T47D (cell line): ENCODE measurements around the gene POU1F1.

ENCODE experiments used
- DNase-seq, 2 experiments: peaks; one replicate each; pipeline versions ENCODE4 v3.0.0 to v3.0.0-alpha.2; 2011 to 2012; ENCODE audit warnings: low read depth in 1 of 2, low spot score in 1 of 2
- JUND ChIP-seq: IDR thresholded peaks from 2 replicates; pipeline ENCODE4 v1.6.1; 2012; ENCODE audit warnings: low read depth
- in situ Hi-C: cut with HindIII; loops from 2 replicates; pipeline ENCODE4 v1.10.0; 2016; ENCODE audit warnings: low sequenced_read_pairs, low pct_unique_long_range_greater_than_20kb

The POU1F1 gene

DNA sequence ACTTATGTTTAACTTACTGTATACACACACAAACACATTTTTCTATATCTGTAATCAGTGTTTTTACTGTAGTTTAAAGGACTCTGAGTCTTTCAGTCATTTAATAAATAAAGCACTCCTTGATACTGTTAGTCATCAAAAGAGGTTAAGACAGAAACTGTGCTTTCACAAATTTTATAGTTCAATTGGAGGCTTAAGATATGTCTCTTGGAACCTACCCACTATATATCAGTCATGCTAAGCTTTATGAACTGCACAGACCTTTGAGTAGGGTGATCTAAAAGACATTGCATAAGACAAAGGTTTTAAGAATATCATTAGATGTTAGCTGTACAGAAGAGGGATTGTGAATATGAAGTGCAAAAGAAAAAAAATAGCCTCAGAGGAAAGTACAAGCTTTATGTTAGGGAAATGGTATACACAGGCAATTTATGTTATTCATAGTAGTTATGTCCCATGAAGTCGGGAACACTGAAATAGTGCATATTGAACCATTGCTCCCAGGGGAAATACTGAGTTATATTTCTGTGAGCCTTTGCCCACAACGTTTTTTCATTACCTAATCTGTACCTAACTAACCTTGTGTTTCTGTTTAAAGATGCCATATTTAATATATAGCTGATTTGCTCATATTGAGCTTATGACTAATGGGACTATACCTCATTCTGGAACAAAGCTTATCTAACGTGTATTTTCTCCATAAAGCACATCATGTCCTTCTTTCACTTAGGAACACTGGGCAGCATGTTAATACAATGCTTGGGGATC lies 29.5 kb downstream of the POU1F1 start:
- DNase-seq: no peak
- in situ Hi-C loops: no loop called here
- TF ChIP-seq JUND: no peak

DNA sequence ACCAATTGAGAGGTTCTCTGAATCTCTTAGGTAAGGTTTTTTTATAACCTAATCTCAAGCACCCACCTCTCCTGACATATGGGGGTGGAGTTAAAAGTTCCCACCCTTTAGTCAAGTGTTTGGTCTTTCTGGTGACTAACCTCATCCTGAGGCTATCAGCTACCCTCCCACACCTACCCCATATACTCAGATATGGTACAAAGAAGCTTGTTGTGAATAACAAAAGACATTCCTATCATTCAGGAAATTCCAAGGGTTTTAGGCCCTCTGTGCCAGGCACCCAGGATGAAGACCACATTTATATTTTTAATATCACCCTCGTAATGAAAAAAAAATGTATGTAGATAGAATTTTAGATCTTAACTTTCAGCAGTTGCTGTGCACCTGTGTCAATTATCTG lies 40.3 kb downstream of the POU1F1 start:
- in situ Hi-C loops: no loop called here
- no peak for DNase-seq
- TF ChIP-seq JUND: no peak

DNA sequence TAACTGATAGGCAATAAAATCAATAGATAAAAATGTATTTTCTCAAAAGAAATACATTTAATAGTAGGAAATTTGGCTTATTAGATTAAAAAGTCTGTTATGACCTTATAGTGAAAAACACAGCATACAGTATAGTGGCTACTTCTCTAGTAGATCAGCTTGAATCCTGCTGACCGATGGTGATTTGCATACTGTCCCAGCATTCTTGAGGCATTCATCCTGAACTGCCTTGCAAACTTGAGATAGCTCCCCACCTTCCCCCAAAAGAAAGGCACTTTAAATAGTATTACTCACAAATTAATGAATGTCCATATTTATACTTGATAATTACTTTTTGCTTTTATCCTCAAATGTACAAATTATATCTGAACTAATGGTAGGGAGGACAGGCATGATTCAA lies 42.6 kb downstream of the POU1F1 start:
- in situ Hi-C loops: no loop called here
- no peak for TF ChIP-seq JUND

DNA sequence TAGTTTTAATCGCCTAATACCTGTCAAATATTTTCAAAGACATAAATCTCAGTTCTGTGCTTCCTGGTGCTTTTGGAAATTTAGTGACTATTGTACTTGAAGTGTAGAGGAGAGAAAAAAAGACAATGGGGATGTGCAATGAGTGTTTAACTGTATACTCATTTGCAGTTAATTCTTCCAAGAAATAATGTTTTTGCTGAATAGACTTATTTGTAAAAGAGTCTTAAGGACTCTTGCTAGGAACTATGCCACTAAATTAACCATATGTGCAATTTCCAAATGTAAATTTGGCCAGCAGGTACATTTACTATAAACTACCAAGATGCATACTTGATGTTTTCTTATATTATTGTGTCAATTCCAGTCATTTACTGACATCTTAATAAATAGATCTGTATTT lies 47.3 kb downstream of the POU1F1 start:
- DNase-seq: no peak
- in situ Hi-C loops: no loop called here
- no peak for TF ChIP-seq JUND

More for the DNA sequence above, 42.6 kb downstream of the POU1F1 start:
- no peak for DNase-seq

DNA sequence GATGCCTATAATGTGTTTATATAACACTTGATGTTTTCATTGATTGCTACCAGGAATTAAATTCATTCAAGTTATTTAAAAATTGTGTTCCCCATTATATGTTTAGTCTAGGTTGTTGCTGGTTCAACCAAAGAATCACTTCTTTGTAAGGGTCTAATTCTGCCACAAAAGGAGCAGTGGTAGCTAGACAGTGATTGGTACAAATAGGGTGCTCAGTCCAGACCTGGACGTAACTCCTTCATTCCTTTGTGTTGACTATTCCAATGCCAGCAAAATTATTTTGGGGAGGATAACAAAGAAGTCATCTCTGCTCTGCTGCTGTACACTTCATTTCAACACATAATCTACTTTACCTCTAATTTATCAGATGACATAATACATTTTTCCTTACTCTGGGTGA lies 48.1 kb downstream of the POU1F1 start:
- TF ChIP-seq JUND: no peak
- no peak for DNase-seq
- in situ Hi-C loops: no loop called here

DNA sequence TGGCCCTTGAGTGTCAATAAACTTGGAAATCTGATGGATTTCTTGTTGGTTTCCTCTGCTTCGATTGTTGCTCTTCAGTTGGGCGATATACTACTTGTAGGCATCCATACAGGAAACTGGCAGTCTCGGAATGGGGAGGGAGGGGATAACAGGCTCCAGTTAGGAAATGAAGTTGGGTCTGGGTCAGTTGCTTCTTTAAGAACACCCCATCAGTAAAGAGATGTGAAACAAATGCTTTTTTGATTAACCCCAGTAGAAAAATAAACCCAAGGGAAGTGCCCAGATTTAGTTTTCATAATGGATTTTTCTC lies 48.6 kb downstream of the POU1F1 start:
- no peak for TF ChIP-seq JUND

DNA sequence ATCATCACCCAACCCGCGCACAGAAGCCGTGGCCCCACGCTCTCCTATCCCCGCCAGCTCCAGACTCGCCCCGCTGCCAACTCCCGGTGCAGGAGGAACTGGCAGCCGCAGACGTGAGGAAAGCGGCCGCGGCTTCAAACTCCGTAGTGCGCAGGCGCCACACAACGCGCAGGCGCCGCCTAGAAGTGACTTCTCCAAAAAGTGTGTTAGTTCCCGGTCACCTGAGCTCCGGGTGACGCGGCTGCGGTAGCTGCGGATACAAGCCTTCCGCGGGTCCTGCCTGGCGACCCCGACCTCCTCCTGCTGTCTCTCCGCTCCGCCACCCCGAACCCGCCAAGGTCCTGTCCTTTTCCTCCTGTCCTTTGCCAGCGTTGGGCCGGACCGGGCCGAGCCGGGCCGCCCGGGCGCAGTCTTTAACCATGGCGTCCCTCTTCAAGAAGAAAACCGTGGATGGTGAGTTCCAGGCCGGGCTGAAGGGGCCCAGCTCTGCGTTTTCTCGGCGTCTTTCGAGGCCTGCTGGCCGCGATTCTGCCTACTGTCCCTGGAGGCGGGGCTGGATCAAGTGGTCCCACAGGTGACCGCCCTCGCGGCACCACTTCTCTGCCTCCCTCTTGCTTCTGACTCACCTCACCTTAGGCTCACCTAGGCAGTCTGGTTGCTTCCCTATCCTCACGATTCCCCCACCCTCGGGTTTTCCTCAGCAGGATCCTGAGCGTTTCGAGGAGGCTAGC lies 49.1 kb downstream of the POU1F1 start, which contains the start of gene CHMP2B:
TSS of gene CHMP2B (plus strand) at position 206 of the 731 bp plus-strand sequence. CDS start at position 420, 214 bp downstream.
- in situ Hi-C loops: no loop called here
- TF ChIP-seq JUND: no peak
- peak; percentile 77 to 93 for DNase-seq

More for the DNA sequence above, 48.6 kb downstream of the POU1F1 start:
- in situ Hi-C loops: no loop called here
- DNase-seq: no peak

DNA sequence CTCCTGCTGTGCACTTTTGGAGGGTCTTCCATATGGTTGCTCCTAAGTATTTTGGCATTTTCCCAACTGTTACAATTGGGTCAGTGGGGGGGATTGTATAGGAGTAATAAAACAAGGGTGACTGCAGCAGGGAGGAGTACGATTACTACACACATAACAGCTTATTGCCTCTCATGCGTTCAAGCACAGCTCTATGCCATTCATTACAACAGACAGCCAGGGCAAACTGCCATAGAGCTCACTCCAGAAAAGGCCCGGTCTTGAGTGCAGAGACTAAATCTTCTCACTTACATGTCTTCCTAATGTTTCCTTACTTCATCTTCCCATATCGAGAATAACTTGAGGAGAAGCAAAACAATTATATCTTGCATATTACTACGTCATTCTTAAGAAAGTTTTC lies 50.7 kb downstream of the POU1F1 start:
- in situ Hi-C loops: no loop called here
- no peak for TF ChIP-seq JUND
- DNase-seq: no peak

DNA sequence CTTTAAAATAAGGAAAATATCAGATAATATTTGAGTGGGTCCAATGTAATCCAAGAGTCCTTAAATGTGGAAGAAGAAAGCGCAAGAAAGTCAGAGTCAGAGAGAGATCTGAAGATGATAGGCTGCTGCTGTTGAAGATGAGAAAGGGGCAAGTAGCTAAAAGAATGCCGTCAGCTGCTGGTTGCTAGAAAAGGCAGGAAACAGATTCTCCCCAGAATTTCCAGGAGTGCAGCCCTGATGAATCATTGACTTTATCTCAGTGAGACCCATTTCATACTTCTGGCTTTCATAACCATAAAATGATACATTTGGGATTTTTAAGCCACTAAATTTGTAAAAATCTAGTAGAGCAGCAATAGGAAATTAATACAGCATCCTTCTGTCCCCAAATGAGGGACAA lies 56.8 kb downstream of the POU1F1 start:
- in situ Hi-C loops: no loop called here
- no peak for TF ChIP-seq JUND
- DNase-seq: no peak

DNA sequence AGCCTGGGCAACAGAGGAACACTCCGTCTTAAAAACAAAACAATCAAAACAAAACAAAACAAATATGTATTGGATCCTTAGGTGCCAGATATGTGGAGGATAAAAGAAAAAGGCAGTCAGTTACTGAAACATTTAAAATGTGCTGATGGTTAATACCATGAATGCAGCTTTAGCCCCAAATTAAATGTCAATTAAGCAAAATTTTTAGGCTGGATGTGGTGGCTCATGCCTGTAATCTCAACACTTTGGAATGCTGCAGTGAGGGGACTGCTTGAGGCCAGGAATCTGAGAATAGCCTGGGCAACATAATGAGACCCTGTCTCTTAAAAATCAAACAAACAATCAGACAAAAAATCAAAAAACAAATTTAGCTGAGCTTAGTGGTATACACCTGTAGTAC lies 57.8 kb downstream of the POU1F1 start:
- TF ChIP-seq JUND: no peak
- no peak for DNase-seq
- in situ Hi-C loops: no loop called here
